HepG2 (cell line): ENCODE results near the gene POC1B. TPM values are rescaled to one million over a fixed set of nuclear protein-coding genes. Genes with fewer than 3 reads are reported as not detected.

Experiments
- ATAC-seq: fragments of 200-7000 bp; cut with Tn5 transposase; 3 replicates; pipeline ENCODE4 v1.9.1; 2020; ENCODE audit warnings: mild to moderate bottlenecking, moderate library complexity
- BruUV-seq: library from RNA; stranded (reverse); fragments of 400-500 nt; replicated peaks from 2 replicates; lab custom pipeline; 2021; lab: Mats Ljungman, UMichigan
- CTCF ChIA-PET: fragments of 300-600 bp; formaldehyde crosslinking; extraction: SDS; loops from one replicate; lab custom pipeline; 2021; ENCODE audit warnings: low total read pairs, inconsistent platforms, low intra/inter-chr PET ratio; lab: Yijun Ruan, JAX
- POLR2A ChIA-PET: fragments of 350-600 bp; sonication (Branson Sonifier 250); formaldehyde crosslinking; loops from one replicate; lab custom pipeline; 2020; ENCODE audit warnings: antibody characterized with exemption, inconsistent platforms; lab: Yijun Ruan, JAX
- DNase-seq: peaks from one replicate; pipeline ENCODE4 v3.0.0-alpha.2; 2015; ENCODE audit warnings: low spot score
- FAIRE-seq: peaks from 3 replicates; lab custom pipeline; 2011; peaks lifted over from hg19 to GRCh38; lab: Jason Lieb, UNC
- H2AFZ ChIP-seq: one replicate; pipeline ENCODE4 v1.6.1; 2011; ENCODE audit warnings: low read length, inconsistent platforms
- H3K27ac ChIP-seq: fragments of 300-600 bp; 3 replicates; pipeline ENCODE4 v1.8.0; 2011; ENCODE audit warnings: mixed run types, mild to moderate bottlenecking, mixed read lengths, low read length, inconsistent platforms; ENCODE audit not compliant: insufficient read depth; ENCODE audit errors: extremely low read length
- H3K27me3 ChIP-seq, 2 experiments: fragments of 200-600 bp in 1 of 2; 2 replicates in 1 of 2; 3 replicates in 1 of 2; pipeline versions ENCODE4 v1.6.0 to v1.8.0; 2011; ENCODE audit warnings: low read length in 2 of 2, mild to moderate bottlenecking in 2 of 2, moderate library complexity in 2 of 2, inconsistent platforms in 1 of 2; ENCODE audit not compliant: insufficient read depth in 2 of 2, control insufficient read depth in 1 of 2
- H3K36me3 ChIP-seq, 2 experiments: fragments of 200-600 bp in 1 of 2; replicated peaks in 1 of 2; 2 replicates in 1 of 2; 3 replicates in 1 of 2; pipeline versions ENCODE4 v1.5.1 to v1.8.0; 2011; ENCODE audit warnings: low read length in 2 of 2, inconsistent platforms in 1 of 2; ENCODE audit not compliant: insufficient read depth in 2 of 2, control insufficient read depth in 1 of 2
- H3K4me1 ChIP-seq: 2 replicates; pipeline ENCODE4 v1.5.1; 2012; ENCODE audit warnings: low read length, inconsistent platforms; ENCODE audit not compliant: insufficient read depth
- H3K4me2 ChIP-seq: 2 replicates; pipeline ENCODE4 v1.6.0; 2011; ENCODE audit warnings: low read depth, low read length, inconsistent platforms
- H3K4me3 ChIP-seq, 3 experiments: fragments of 200-600 bp in 1 of 3; sonication (generic), shearing (Covaris generic) in 1 of 3; replicated peaks in 1 of 3; 2 replicates each; pipeline ENCODE4 v1.5.1; 2011 to 2016; ENCODE audit warnings: low read length in 3 of 3, inconsistent platforms in 2 of 3, low read depth in 2 of 3, mild to moderate bottlenecking in 2 of 3, control low read depth in 1 of 3, mixed read lengths in 1 of 3; ENCODE audit not compliant: insufficient read depth in 1 of 3
- H3K79me2 ChIP-seq: one replicate; pipeline ENCODE4 v1.6.1; 2011; ENCODE audit warnings: low read length, inconsistent platforms; ENCODE audit not compliant: insufficient read depth
- H3K9ac ChIP-seq: 2 replicates; pipeline ENCODE4 v1.6.0; 2011; ENCODE audit warnings: mild to moderate bottlenecking, low read depth, low read length, inconsistent platforms; ENCODE audit not compliant: insufficient read depth
- H3K9me3 ChIP-seq: 2 replicates; pipeline ENCODE4 v1.5.1; 2012; ENCODE audit warnings: mild to moderate bottlenecking, low read length
- H4K20me1 ChIP-seq: 2 replicates; pipeline ENCODE4 v1.6.0; 2011; ENCODE audit warnings: inconsistent platforms, mild to moderate bottlenecking, low read length, moderate library complexity; ENCODE audit not compliant: insufficient read depth
- AHDC1 ChIP-seq: sonication (generic); formaldehyde crosslinking; IDR thresholded peaks from 2 replicates; pipeline ENCODE4 v1.5.1; 2020; ENCODE audit warnings: mild to moderate bottlenecking, missing genetic modification reagents, borderline replicate concordance
- GRHL1 ChIP-seq: sonication (generic); formaldehyde crosslinking; conservative IDR thresholded peaks from 2 replicates; pipeline ENCODE4 v1.8.0; 2022; ENCODE audit warnings: missing genetic modification reagents
- HDAC6 ChIP-seq: fragments of 200-600 bp; sonication (generic); IDR thresholded peaks from 2 replicates; pipeline ENCODE4 v1.7.0; 2017; ENCODE audit warnings: mild to moderate bottlenecking, antibody characterized with exemption, low read length, low read depth
- HINFP ChIP-seq: sonication (generic); formaldehyde crosslinking; IDR thresholded peaks from 2 replicates; pipeline ENCODE4 v1.4.0; 2020; ENCODE audit warnings: low read depth, mild to moderate bottlenecking, missing genetic modification reagents
- SP2 ChIP-seq: sonication (generic); formaldehyde crosslinking; IDR thresholded peaks from 2 replicates; pipeline ENCODE4 v1.5.1; 2020; ENCODE audit warnings: mild to moderate bottlenecking, missing genetic modification reagents
- SRSF4 ChIP-seq: fragments of 200-400 bp; formaldehyde crosslinking; IDR thresholded peaks from one replicate; pipeline ENCODE4 v1.6.1; 2018; ENCODE audit warnings: mild to moderate bottlenecking, low read depth, low read length, moderate library complexity; ENCODE audit not compliant: poor library complexity, severe bottlenecking
- ZMYM3 ChIP-seq: sonication (generic); formaldehyde crosslinking; IDR thresholded peaks from 2 replicates; pipeline ENCODE4 v1.5.1; 2020; ENCODE audit warnings: mild to moderate bottlenecking, missing genetic modification reagents
- ZNF10 ChIP-seq: sonication (generic); formaldehyde crosslinking; IDR thresholded peaks from 2 replicates; pipeline ENCODE4 v1.4.0; 2020; ENCODE audit warnings: mild to moderate bottlenecking, low read depth, missing genetic modification reagents, borderline replicate concordance
- ZNF20 ChIP-seq: sonication (generic); formaldehyde crosslinking; IDR thresholded peaks from 2 replicates; pipeline ENCODE4 v1.4.0; 2020; ENCODE audit warnings: mild to moderate bottlenecking, moderate library complexity, missing genetic modification reagents
- ZNF225 ChIP-seq: sonication (generic); formaldehyde crosslinking; IDR thresholded peaks from 2 replicates; pipeline ENCODE4 v1.4.0; 2020; ENCODE audit warnings: mild to moderate bottlenecking, missing genetic modification reagents
- ZNF260 ChIP-seq: sonication (generic); formaldehyde crosslinking; IDR thresholded peaks from 2 replicates; pipeline ENCODE4 v1.4.0; 2020; ENCODE audit warnings: missing genetic modification reagents, low read depth, mild to moderate bottlenecking, borderline replicate concordance
- ZNF274 ChIP-seq: sonication (generic); formaldehyde crosslinking; IDR thresholded peaks from 2 replicates; pipeline ENCODE4 v1.5.1; 2020; ENCODE audit warnings: mild to moderate bottlenecking, missing genetic modification reagents
- ZNF556 ChIP-seq: sonication (generic); formaldehyde crosslinking; IDR thresholded peaks from 2 replicates; pipeline ENCODE4 v1.4.0; 2020; ENCODE audit warnings: mild to moderate bottlenecking, missing genetic modification reagents, borderline replicate concordance
- WGBS: methylation state at CpG from one replicate; pipeline ENCODE4 v1.1.6; 2017; ENCODE audit warnings: low lambda C conversion rate; 5-methylcytosine and 5-hydroxymethylcytosine counted together
- in situ Hi-C: cut with HindIII; loops from 2 replicates; pipeline ENCODE4 v1.10.0; 2017; ENCODE audit warnings: low pct_unique_long_range_greater_than_20kb; ENCODE audit not compliant: extremely low pct_ligation_motif_present
- intact Hi-C: fragments of 100-400 bp; cut with micrococcal nuclease; formaldehyde crosslinking; loops from one replicate; pipeline ENCODE4 v1.10.0; 2022; ENCODE audit not compliant: unreplicated experiment
- polyA plus RNA-seq, 8 experiments: library from polyadenylated mRNA; depleted of rRNA in 3 of 8; stranded (reverse) in 7 of 8; unstranded in 1 of 8; fragments of >200 nt; fragmentation: Illumina TruSeq in 4 of 8; extraction: Trizol in 4 of 8; gene quantifications; 2 replicates each; pipeline versions ENCODE4 v1.2.1 to v1.2.3, GENCODE V29; 2011 to 2016; ENCODE audit warnings: low read depth in 4 of 8, missing spikeins in 1 of 8, mixed read lengths in 1 of 8; ENCODE audit not compliant: insufficient read depth in 1 of 8
- total RNA-seq, 5 experiments: library from RNA; depleted of rRNA; stranded (reverse); fragments of >200 nt; fragmentation: Illumina TruSeq; extraction: Trizol; gene quantifications; 2 replicates each; pipeline ENCODE4 v1.2.3, GENCODE V29; 2016; ENCODE audit warnings: low read depth in 1 of 5

POC1B gene
- total and polyA plus RNA-seq, 2 of the 13 experiments (the other 11 are each of a cell fraction or from before 2014, with no cell fraction given), result 9.3 to 11.0 TPM

GRCh38 chr12:89476232-89476631, 49.6 kb downstream of the POC1B start:
- no peak overlapping the region for H3K4me2 ChIP-seq
- no peaks in the 10 kb centered on the region for H3K9me3 ChIP-seq
- in situ Hi-C loops (no loop called here), intact Hi-C loops (no loop called here)
- H3K27me3 ChIP-seq, result no peaks in the 10 kb centered on the region
- ATAC-seq (no peak), FAIRE-seq (no peak), DNase-seq (no peak)
- no peak overlapping the region for H3K27ac ChIP-seq
- H3K36me3 ChIP-seq, result no peaks in the 10 kb centered on the region
- H2AFZ ChIP-seq, result no peak overlapping the region
- no peaks in the 10 kb centered on the region for H3K79me2 ChIP-seq
- H3K4me3 ChIP-seq, result no peak overlapping the region
- ChIA-PET POLR2A (no interaction called here), CTCF (interaction anchor here (1.2 kb wide), 1 partner anchor 53 kb away, joined by 7 read pairs; no protein-coding TSS in a partner anchor)
- TF ChIP-seq SRSF4, result no peak
- TF ChIP-seq HINFP (CRISPR knock-in tag), result no peak
- TF ChIP-seq ZNF274 (CRISPR knock-in tag), result no peak
- TF ChIP-seq ZNF225 (CRISPR knock-in tag), result no peak
- TF ChIP-seq ZNF20 (CRISPR knock-in tag), result no peak
- no peak for TF ChIP-seq ZNF10 (CRISPR knock-in tag)
- no peak for TF ChIP-seq AHDC1 (CRISPR knock-in tag)
- TF ChIP-seq ZMYM3 (CRISPR knock-in tag), result no peak
- TF ChIP-seq HDAC6, result no peak
- no peak for TF ChIP-seq ZNF556 (CRISPR knock-in tag)
- no peak for TF ChIP-seq SP2 (CRISPR knock-in tag)
- no peak for TF ChIP-seq GRHL1 (CRISPR knock-in tag)
- no peak for TF ChIP-seq ZNF260 (CRISPR knock-in tag)
- H3K9ac ChIP-seq, result no peak overlapping the region
- 84% methylated on average over 3 of the region's 3 CpGs for WGBS
- no peaks in the 10 kb centered on the region for H4K20me1 ChIP-seq
- H3K4me1 ChIP-seq, result no peaks in the 10 kb centered on the region
- BruUV-seq, result no TSS peak
